Activated CD8-positive, alpha-beta memory T cell treated with anti-CD3 and anti-CD28 coated beads, Interleukin-2, amount 10 ng/mL, durations not matched to agents 7 days and 5 days (primary cell): ENCODE measurements around the gene ROR1. TPM values are rescaled to one million over a fixed set of nuclear protein-coding genes. Genes with fewer than 3 reads are reported as not detected.
"Not testable (repeated sequence)": the region's sequence is repeated elsewhere in the genome, so short reads cannot be mapped to it uniquely, and the experiment has no call there.

Experiments used
- ATAC-seq: fragments of 150-1000 bp; cut with Tn5 transposase; one replicate; pipeline ENCODE4 v1.10.0; 2021; ENCODE audit warnings: moderate library complexity
- CTCF ChIA-PET: fragments of 350-600 bp; sonication (Branson Sonifier 250); formaldehyde crosslinking; loops from one replicate; lab custom pipeline; 2021; ENCODE audit warnings: antibody characterized with exemption; lab: Charles Lee
- DNase-seq: peaks from one replicate; pipeline ENCODE4 v3.0.0-alpha.2; 2020
- H3K27ac Mint-ChIP-seq: one replicate; pipeline ENCODE4 v1.8.0; 2021; ENCODE audit warnings: mild to moderate bottlenecking, mixed read lengths
- H3K27me3 Mint-ChIP-seq: one replicate; pipeline ENCODE4 v1.8.0; 2021; ENCODE audit warnings: mixed read lengths
- H3K36me3 Mint-ChIP-seq: one replicate; pipeline ENCODE4 v1.8.0; 2021; ENCODE audit warnings: mild to moderate bottlenecking, mixed read lengths
- H3K4me1 Mint-ChIP-seq: one replicate; pipeline ENCODE4 v1.8.0; 2021; ENCODE audit warnings: mixed read lengths
- H3K4me3 Mint-ChIP-seq: one replicate; pipeline ENCODE4 v1.8.0; 2021; ENCODE audit warnings: mild to moderate bottlenecking, moderate library complexity, mixed read lengths
- H3K9me3 Mint-ChIP-seq: one replicate; pipeline ENCODE4 v1.8.0; 2022; ENCODE audit warnings: low read depth, mixed read lengths
- total RNA-seq, 2 experiments: library from RNA; stranded (reverse); gene quantifications; one replicate each; pipeline ENCODE4 v1.2.3, GENCODE V29; 2021

Gene ROR1
- total RNA-seq, 2 experiments from 2014 or later: not detected

- H3K4me3 Mint-ChIP-seq: no peak overlapping the region
- no peak for ATAC-seq
- no peaks in the 10 kb centered on the region for H3K9me3 Mint-ChIP-seq
- no peaks in the 10 kb centered on the region for H3K27me3 Mint-ChIP-seq
- DNase-seq: no peak
- H3K27ac Mint-ChIP-seq: no peak overlapping the region
- CTCF ChIA-PET: interaction anchor here (0.6 kb wide), 1 partner anchor 182 kb away, joined by 3 read pairs; no protein-coding TSS in a partner anchor
- H3K36me3 Mint-ChIP-seq: no peaks in the 10 kb centered on the region
- no peaks in the 10 kb centered on the region for H3K4me1 Mint-ChIP-seq
These were observed 308.6 kb downstream of the ROR1 start for GRCh38 chr1:64082459-64082858.

- ATAC-seq (no peak), DNase-seq (no peak)
- H3K4me3 Mint-ChIP-seq: no peak overlapping the region
- H3K27ac Mint-ChIP-seq: no peak overlapping the region
- CTCF ChIA-PET: no interaction called here
- H3K27me3 Mint-ChIP-seq: no peaks in the 10 kb centered on the region
- H3K9me3 Mint-ChIP-seq: no peaks in the 10 kb centered on the region
- H3K4me1 Mint-ChIP-seq: no peaks in the 10 kb centered on the region
- H3K36me3 Mint-ChIP-seq: no peaks in the 10 kb centered on the region
These were observed 310.6 kb downstream of the ROR1 start for GRCh38 chr1:64084451-64084850.

- Mint-ChIP-seq H3K27me3 (no peaks in the 10 kb centered on the region), H3K4me1 (no peaks in the 10 kb centered on the region), H3K27ac (no peak overlapping the region), H3K9me3 (no peaks in the 10 kb centered on the region), H3K4me3 (no peak overlapping the region), H3K36me3 (no peaks in the 10 kb centered on the region)
- DNase-seq (no peak), ATAC-seq (no peak)
- CTCF ChIA-PET: no interaction called here
These were observed 314.0 kb downstream of the ROR1 start for GRCh38 chr1:64087768-64088167.

- no peak overlapping the region for H3K27ac Mint-ChIP-seq
- no peaks in the 10 kb centered on the region for H3K9me3 Mint-ChIP-seq
- no peaks in the 10 kb centered on the region for H3K36me3 Mint-ChIP-seq
- DNase-seq (no peak), ATAC-seq (no peak)
- no peak overlapping the region for H3K4me3 Mint-ChIP-seq
- no peaks in the 10 kb centered on the region for H3K4me1 Mint-ChIP-seq
- CTCF ChIA-PET: no interaction called here
- H3K27me3 Mint-ChIP-seq: peaks cover 6% of the 10 kb centered on the region
These were observed 316.6 kb downstream of the ROR1 start for GRCh38 chr1:64090436-64090835.

- H3K27ac Mint-ChIP-seq: no peak overlapping the region
- H3K27me3 Mint-ChIP-seq: peaks cover 8% of the 10 kb centered on the region
- H3K4me3 Mint-ChIP-seq: no peak overlapping the region
- CTCF ChIA-PET: no interaction called here
- DNase-seq (no peak), ATAC-seq (no peak)
- no peaks in the 10 kb centered on the region for H3K9me3 Mint-ChIP-seq
- H3K4me1 Mint-ChIP-seq: no peaks in the 10 kb centered on the region
- H3K36me3 Mint-ChIP-seq: no peaks in the 10 kb centered on the region
These were observed 319.1 kb downstream of the ROR1 start for GRCh38 chr1:64092851-64093371.

GRCh38 chr1:64093941-64094340 lies 320.1 kb downstream of the ROR1 start:
- Mint-ChIP-seq H3K9me3 (no peaks in the 10 kb centered on the region), H3K27me3 (peaks cover 8% of the 10 kb centered on the region), H3K4me1 (no peaks in the 10 kb centered on the region), H3K36me3 (no peaks in the 10 kb centered on the region), H3K27ac (no peak overlapping the region), H3K4me3 (no peak overlapping the region)
- CTCF ChIA-PET: no interaction called here
- no peak for DNase-seq
- no peak for ATAC-seq

GRCh38 chr1:64095832-64096231 lies 322.0 kb downstream of the ROR1 start:
- ATAC-seq: no peak
- CTCF ChIA-PET: no interaction called here

GRCh38 chr1:64097859-64098258 lies 324.0 kb downstream of the ROR1 start:
- no peak overlapping the region for H3K4me3 Mint-ChIP-seq

More at GRCh38 chr1:64095832-64096231, 322.0 kb downstream of the ROR1 start:
- DNase-seq: no peak
- Mint-ChIP-seq H3K9me3 (no peaks in the 10 kb centered on the region), H3K27ac (no peak overlapping the region), H3K36me3 (no peaks in the 10 kb centered on the region), H3K27me3 (peaks cover 8% of the 10 kb centered on the region), H3K4me1 (no peaks in the 10 kb centered on the region), H3K4me3 (no peak overlapping the region)

GRCh38 chr1:64098436-64098835 lies 324.6 kb downstream of the ROR1 start:
- H3K9me3 Mint-ChIP-seq: no peaks in the 10 kb centered on the region
- H3K4me3 Mint-ChIP-seq: no peak overlapping the region
- ATAC-seq (no peak), DNase-seq (no peak)
- no peak overlapping the region for H3K27ac Mint-ChIP-seq
- H3K36me3 Mint-ChIP-seq: no peaks in the 10 kb centered on the region
- peaks cover 8% of the 10 kb centered on the region for H3K27me3 Mint-ChIP-seq
- CTCF ChIA-PET: no interaction called here
- no peaks in the 10 kb centered on the region for H3K4me1 Mint-ChIP-seq

More at GRCh38 chr1:64097859-64098258, 324.0 kb downstream of the ROR1 start:
- Mint-ChIP-seq H3K4me1 (no peaks in the 10 kb centered on the region), H3K36me3 (no peaks in the 10 kb centered on the region), H3K27ac (no peak overlapping the region), H3K27me3 (peaks cover 8% of the 10 kb centered on the region), H3K9me3 (no peaks in the 10 kb centered on the region)
- ATAC-seq (no peak), DNase-seq (no peak)
- CTCF ChIA-PET: no interaction called here

- H3K4me1 Mint-ChIP-seq: no peaks in the 10 kb centered on the region
- no peak overlapping the region for H3K27ac Mint-ChIP-seq
- H3K27me3 Mint-ChIP-seq: peaks cover 7% of the 10 kb centered on the region
- H3K36me3 Mint-ChIP-seq: no peaks in the 10 kb centered on the region
- H3K9me3 Mint-ChIP-seq: no peaks in the 10 kb centered on the region
- CTCF ChIA-PET: no interaction called here
- DNase-seq (no peak), ATAC-seq (no peak)
- H3K4me3 Mint-ChIP-seq: no peak overlapping the region
These were observed 325.2 kb downstream of the ROR1 start for GRCh38 chr1:64098846-64099582.

GRCh38 chr1:64100791-64101190 lies 327.0 kb downstream of the ROR1 start:
- H3K27ac Mint-ChIP-seq: no peak overlapping the region
- DNase-seq (no peak), ATAC-seq (no peak)
- no peaks in the 10 kb centered on the region for H3K4me1 Mint-ChIP-seq
- H3K36me3 Mint-ChIP-seq: no peaks in the 10 kb centered on the region
- peaks cover 2% of the 10 kb centered on the region for H3K27me3 Mint-ChIP-seq
- CTCF ChIA-PET: no interaction called here
- H3K4me3 Mint-ChIP-seq: no peak overlapping the region
- no peaks in the 10 kb centered on the region for H3K9me3 Mint-ChIP-seq

- H3K27me3 Mint-ChIP-seq, H3K4me3 Mint-ChIP-seq, H3K4me1 Mint-ChIP-seq, CTCF ChIA-PET, ATAC-seq, DNase-seq, H3K36me3 Mint-ChIP-seq, H3K9me3 Mint-ChIP-seq, H3K27ac Mint-ChIP-seq: not testable (repeated sequence)
These were observed 330.8 kb downstream of the ROR1 start for GRCh38 chr1:64104585-64104984.

- CTCF ChIA-PET: no interaction called here
These were observed 333.3 kb downstream of the ROR1 start for GRCh38 chr1:64107118-64107519.

GRCh38 chr1:64107632-64108031 lies 333.8 kb downstream of the ROR1 start:
- ATAC-seq (no peak), DNase-seq (no peak)
- Mint-ChIP-seq H3K9me3 (no peaks in the 10 kb centered on the region), H3K36me3 (no peaks in the 10 kb centered on the region), H3K4me3 (no peak overlapping the region), H3K27ac (no peak overlapping the region), H3K4me1 (no peaks in the 10 kb centered on the region), H3K27me3 (no peaks in the 10 kb centered on the region)
- CTCF ChIA-PET: no interaction called here

More at GRCh38 chr1:64107118-64107519, 333.3 kb downstream of the ROR1 start:
- no peak overlapping the region for H3K27ac Mint-ChIP-seq
- H3K4me1 Mint-ChIP-seq: no peaks in the 10 kb centered on the region
- no peaks in the 10 kb centered on the region for H3K27me3 Mint-ChIP-seq
- no peak overlapping the region for H3K4me3 Mint-ChIP-seq
- DNase-seq (no peak), ATAC-seq (no peak)
- H3K36me3 Mint-ChIP-seq: no peaks in the 10 kb centered on the region
- H3K9me3 Mint-ChIP-seq: no peaks in the 10 kb centered on the region
